H1 (cell line): ENCODE data around the gene BABAM1. TPM values are rescaled to one million over a fixed set of nuclear protein-coding genes. Genes with fewer than 3 reads are reported as not detected.

Experiments
- ASH2L ChIP-seq: fragments of 200-600, 300-600 bp; sonication (generic); IDR thresholded peaks from one replicate; pipeline ENCODE4 v1.7.1; 2017; ENCODE audit warnings: low read length
- BACH1 ChIP-seq: IDR thresholded peaks from 2 replicates; pipeline ENCODE4 v1.6.1; 2012; ENCODE audit warnings: low read length, improper control_type of control experiment
- BCL11A ChIP-seq, 2 experiments: IDR thresholded peaks; one replicate each; pipeline ENCODE4 v1.6.1; 2011; ENCODE audit warnings: low read depth in 2 of 2, low read length in 2 of 2, mild to moderate bottlenecking in 2 of 2
- CBX5 ChIP-seq: fragments of 300-800, 300-1000 bp; sonication (generic); IDR thresholded peaks from 2 replicates; pipeline ENCODE4 v1.7.1; 2016; ENCODE audit warnings: antibody characterized with exemption, low read length, low read depth
- EGR1 ChIP-seq: IDR thresholded peaks from 2 replicates; pipeline ENCODE4 v1.6.1; 2011; ENCODE audit warnings: low read depth, low read length, borderline replicate concordance
- FOSL1 ChIP-seq: IDR thresholded peaks from 2 replicates; pipeline ENCODE4 v1.6.1; 2011; ENCODE audit warnings: mild to moderate bottlenecking, low read depth, low read length, moderate library complexity; ENCODE audit not compliant: insufficient read depth
- GABPA ChIP-seq: IDR thresholded peaks from 2 replicates; pipeline ENCODE4 v1.6.1; 2011; ENCODE audit warnings: mild to moderate bottlenecking, low read length, moderate library complexity, borderline replicate concordance; ENCODE audit not compliant: insufficient read depth
- GTF2F1 ChIP-seq: IDR thresholded peaks from 2 replicates; pipeline ENCODE4 v1.6.1; 2012; ENCODE audit warnings: low read depth, low read length, improper control_type of control experiment, borderline replicate concordance
- KDM4A ChIP-seq: IDR thresholded peaks from one replicate; pipeline ENCODE4 v1.7.1; 2012; ENCODE audit warnings: low read depth, mild to moderate bottlenecking, moderate library complexity, low read length, inconsistent platforms; ENCODE audit not compliant: severe bottlenecking
- KDM5A ChIP-seq: fragments of 200-600 bp; IDR thresholded peaks from 2 replicates; pipeline ENCODE4 v1.7.1; 2012; ENCODE audit warnings: mild to moderate bottlenecking, low read length, inconsistent platforms, mixed read lengths
- RAD21 ChIP-seq, 2 experiments: IDR thresholded peaks in 1 of 2; conservative IDR thresholded peaks in 1 of 2; 2 replicates each; pipeline ENCODE4 v1.6.1; 2011; ENCODE audit warnings: low read depth in 2 of 2, low read length in 2 of 2, improper control_type of control experiment in 1 of 2, inconsistent platforms in 1 of 2, mild to moderate bottlenecking in 1 of 2, moderate library complexity in 1 of 2
- RBBP5 ChIP-seq: IDR thresholded peaks from 2 replicates; pipeline ENCODE4 v1.7.1; 2012; ENCODE audit warnings: low read depth, mild to moderate bottlenecking, inconsistent platforms, low read length, moderate library complexity, borderline replicate concordance
- RFX5 ChIP-seq: IDR thresholded peaks from 2 replicates; pipeline ENCODE4 v1.6.1; 2011; ENCODE audit warnings: low read depth, low read length, improper control_type of control experiment, borderline replicate concordance
- SIN3A ChIP-seq, 2 experiments: IDR thresholded peaks in 1 of 2; conservative IDR thresholded peaks in 1 of 2; 2 replicates each; pipeline ENCODE4 v1.6.1; 2011 to 2012; ENCODE audit warnings: low read length in 2 of 2, improper control_type of control experiment in 1 of 2, low read depth in 1 of 2, mild to moderate bottlenecking in 1 of 2
- SIRT6 ChIP-seq: IDR thresholded peaks from one replicate; pipeline ENCODE4 v1.7.1; 2012; ENCODE audit warnings: low read length, inconsistent platforms
- SIX5 ChIP-seq: IDR thresholded peaks from 2 replicates; pipeline ENCODE4 v1.6.1; 2011; ENCODE audit warnings: mild to moderate bottlenecking, low read depth, low read length
- SP2 ChIP-seq: IDR thresholded peaks from 2 replicates; pipeline ENCODE4 v1.6.1; 2012; ENCODE audit warnings: mild to moderate bottlenecking, low read length, inconsistent platforms
- SP4 ChIP-seq: IDR thresholded peaks from 2 replicates; pipeline ENCODE4 v1.6.1; 2012; ENCODE audit warnings: low read length, inconsistent platforms
- TAF1 ChIP-seq: IDR thresholded peaks from 2 replicates; pipeline ENCODE4 v1.6.1; 2011; ENCODE audit warnings: mild to moderate bottlenecking, low read depth, low read length
- YY1 ChIP-seq: IDR thresholded peaks from 2 replicates; pipeline ENCODE4 v1.6.1; 2011; ENCODE audit warnings: low read depth, mild to moderate bottlenecking, low read length
- polyA plus RNA-seq, 7 experiments: library from polyadenylated mRNA; depleted of rRNA in 3 of 7; stranded (reverse) in 5 of 7; unstranded in 2 of 7; fragments of >200 nt in 5 of 7; fragments of 200-250 nt in 2 of 7; gene quantifications; 1 replicate in 5 of 7; 2 replicates in 1 of 7; 4 replicates in 1 of 7; pipeline versions ENCODE4 v1.2.1 to v1.2.3, GENCODE V29; 2011 to 2013; ENCODE audit warnings: missing spikeins in 2 of 7, mixed read lengths in 2 of 7
- total RNA-seq: library from RNA; stranded (reverse); fragmentation: NEBNext Ultra II Directional; extraction: Animal tissue kit (Norgen Biotek cat#: 25700); gene quantifications from 2 replicates; pipeline ENCODE4 v1.2.1, GENCODE V29; 2021
- TF ChIP-seq, protein P1 (sequence below): IDR thresholded peaks from 2 replicates; pipeline ENCODE4 v1.6.1; 2011; ENCODE audit warnings: low read depth, mild to moderate bottlenecking, low read length; ENCODE audit not compliant: insufficient read depth
- TF ChIP-seq, protein P2 (sequence below): IDR thresholded peaks from 2 replicates; pipeline ENCODE4 v1.6.1; 2012; ENCODE audit warnings: low read length, inconsistent platforms

The BABAM1 gene
- total and polyA plus RNA-seq, 2 of the 8 experiments (the other 6 are each of a cell fraction or from before 2014, with no cell fraction given) = 127 to 133 TPM

DNA sequence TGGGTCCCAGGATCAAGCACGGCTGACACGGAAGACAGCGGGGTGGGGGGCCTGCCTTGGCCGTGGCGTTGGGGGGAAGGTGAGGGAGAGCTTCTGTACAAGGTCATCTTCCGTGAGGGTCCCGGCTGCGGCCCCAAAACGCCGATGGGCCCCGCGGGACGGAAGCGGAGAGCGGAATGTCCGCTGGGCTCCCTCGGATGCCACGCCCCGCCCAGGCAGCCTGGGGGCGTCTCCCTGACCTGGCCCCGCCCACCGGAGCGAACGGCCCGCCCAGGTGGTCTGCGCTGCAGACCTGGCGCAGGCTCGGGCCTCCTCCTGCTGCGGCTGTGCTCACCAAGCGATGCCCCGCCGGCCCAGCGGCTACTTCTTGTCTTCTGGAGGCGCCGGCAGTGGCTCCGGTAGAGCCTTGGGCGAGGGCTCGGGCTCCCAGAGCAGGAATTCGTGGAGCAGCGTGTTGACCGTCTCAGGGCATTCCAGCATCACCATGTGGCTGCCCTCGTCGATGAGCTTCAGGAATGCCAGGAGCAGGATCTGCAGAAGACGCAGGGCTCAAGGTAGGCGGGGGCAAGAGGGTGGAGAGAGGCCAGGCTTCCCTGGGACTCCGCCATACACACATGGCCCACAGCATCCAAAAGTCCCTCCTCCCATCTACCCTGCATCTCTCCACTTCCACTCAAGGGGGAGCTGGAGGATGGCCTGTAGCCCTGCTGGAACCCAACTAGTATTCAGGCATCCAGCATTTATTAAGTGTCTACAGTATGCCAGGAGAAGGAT, 25.2 kb downstream of the BABAM1 start (continued):
- peak; percentile 64 for TF ChIP-seq YY1
- TF ChIP-seq GTF2F1 = no peak; the same call in 1 of the 2 replicates
- TF ChIP-seq, protein P1, sequence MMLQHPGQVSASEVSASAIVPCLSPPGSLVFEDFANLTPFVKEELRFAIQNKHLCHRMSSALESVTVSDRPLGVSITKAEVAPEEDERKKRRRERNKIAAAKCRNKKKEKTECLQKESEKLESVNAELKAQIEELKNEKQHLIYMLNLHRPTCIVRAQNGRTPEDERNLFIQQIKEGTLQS = no peak
- no peak for TF ChIP-seq CBX5
- TF ChIP-seq SIRT6 = no peak
- TF ChIP-seq FOSL1 = no peak
- TF ChIP-seq SP2 = no peak
- TF ChIP-seq RFX5 = no peak
- TF ChIP-seq, protein P2, sequence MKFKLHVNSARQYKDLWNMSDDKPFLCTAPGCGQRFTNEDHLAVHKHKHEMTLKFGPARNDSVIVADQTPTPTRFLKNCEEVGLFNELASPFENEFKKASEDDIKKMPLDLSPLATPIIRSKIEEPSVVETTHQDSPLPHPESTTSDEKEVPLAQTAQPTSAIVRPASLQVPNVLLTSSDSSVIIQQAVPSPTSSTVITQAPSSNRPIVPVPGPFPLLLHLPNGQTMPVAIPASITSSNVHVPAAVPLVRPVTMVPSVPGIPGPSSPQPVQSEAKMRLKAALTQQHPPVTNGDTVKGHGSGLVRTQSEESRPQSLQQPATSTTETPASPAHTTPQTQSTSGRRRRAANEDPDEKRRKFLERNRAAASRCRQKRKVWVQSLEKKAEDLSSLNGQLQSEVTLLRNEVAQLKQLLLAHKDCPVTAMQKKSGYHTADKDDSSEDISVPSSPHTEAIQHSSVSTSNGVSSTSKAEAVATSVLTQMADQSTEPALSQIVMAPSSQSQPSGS = no peak
- TF ChIP-seq GABPA = 0 out of 2 replicates have a peak, but pooled peaks have one; percentile 29
- TF ChIP-seq KDM5A = no peak
- TF ChIP-seq KDM4A = peak; percentile 69
- TF ChIP-seq SIX5 = no peak
- peak; percentile 72 to 74 for TF ChIP-seq RAD21 (IDR thresholded peaks at IDR 0.05 in 1 of 2, conservative IDR thresholded peaks at IDR 0.05 in 1 of 2; ENCODE audit: low read depth in 2 of 2, low read length in 2 of 2)
- TF ChIP-seq EGR1 = no peak
- peak; percentile 73 for TF ChIP-seq RBBP5
- peak; percentile 80; the same call in 1 of the 2 replicates for TF ChIP-seq SP4
- TF ChIP-seq BCL11A (IDR thresholded peaks at IDR 0.05; ENCODE audit: low read depth in 2 of 2, low read length in 2 of 2) = no peak
- TF ChIP-seq TAF1 = peak; percentile 79; the same call in 1 of the 2 replicates
- TF ChIP-seq ASH2L = no peak
- TF ChIP-seq SIN3A (conservative IDR thresholded peaks at IDR 0.05 in 1 of 2, IDR thresholded peaks at IDR 0.05 in 1 of 2; ENCODE audit: low read depth in 1 of 2, low read length in 2 of 2) = peak; percentile 50 to 63; a peak in 1 of 4 replicates
- TF ChIP-seq BACH1 = 0 out of 2 replicates have a peak, but pooled peaks have one; percentile 4
